LNCaP clone FGC (cell line): Measurements from ENCODE around the gene PACS2.

Experiments
- DNase-seq: peaks from one replicate; pipeline ENCODE4 v3.0.0-alpha.2; 2011; ENCODE audit warnings: low read depth
- H3K4me3 ChIP-seq: 2 replicates; pipeline ENCODE4 v1.5.1; 2011; ENCODE audit warnings: mild to moderate bottlenecking, low read depth, low read length, control low read depth
- TF ChIP-seq, protein P1 (sequence below): IDR thresholded peaks from 2 replicates; pipeline ENCODE4 v1.5.1; 2012; ENCODE audit warnings: mild to moderate bottlenecking; ENCODE audit not compliant: control insufficient read depth, insufficient read depth; ENCODE audit errors: extremely low read depth

The PACS2 gene

GRCh38 chr14:105389976-105390848 lies 75.7 kb downstream of the PACS2 start:
- TF ChIP-seq, protein P1, sequence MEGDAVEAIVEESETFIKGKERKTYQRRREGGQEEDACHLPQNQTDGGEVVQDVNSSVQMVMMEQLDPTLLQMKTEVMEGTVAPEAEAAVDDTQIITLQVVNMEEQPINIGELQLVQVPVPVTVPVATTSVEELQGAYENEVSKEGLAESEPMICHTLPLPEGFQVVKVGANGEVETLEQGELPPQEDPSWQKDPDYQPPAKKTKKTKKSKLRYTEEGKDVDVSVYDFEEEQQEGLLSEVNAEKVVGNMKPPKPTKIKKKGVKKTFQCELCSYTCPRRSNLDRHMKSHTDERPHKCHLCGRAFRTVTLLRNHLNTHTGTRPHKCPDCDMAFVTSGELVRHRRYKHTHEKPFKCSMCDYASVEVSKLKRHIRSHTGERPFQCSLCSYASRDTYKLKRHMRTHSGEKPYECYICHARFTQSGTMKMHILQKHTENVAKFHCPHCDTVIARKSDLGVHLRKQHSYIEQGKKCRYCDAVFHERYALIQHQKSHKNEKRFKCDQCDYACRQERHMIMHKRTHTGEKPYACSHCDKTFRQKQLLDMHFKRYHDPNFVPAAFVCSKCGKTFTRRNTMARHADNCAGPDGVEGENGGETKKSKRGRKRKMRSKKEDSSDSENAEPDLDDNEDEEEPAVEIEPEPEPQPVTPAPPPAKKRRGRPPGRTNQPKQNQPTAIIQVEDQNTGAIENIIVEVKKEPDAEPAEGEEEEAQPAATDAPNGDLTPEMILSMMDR = no peak

DNA sequence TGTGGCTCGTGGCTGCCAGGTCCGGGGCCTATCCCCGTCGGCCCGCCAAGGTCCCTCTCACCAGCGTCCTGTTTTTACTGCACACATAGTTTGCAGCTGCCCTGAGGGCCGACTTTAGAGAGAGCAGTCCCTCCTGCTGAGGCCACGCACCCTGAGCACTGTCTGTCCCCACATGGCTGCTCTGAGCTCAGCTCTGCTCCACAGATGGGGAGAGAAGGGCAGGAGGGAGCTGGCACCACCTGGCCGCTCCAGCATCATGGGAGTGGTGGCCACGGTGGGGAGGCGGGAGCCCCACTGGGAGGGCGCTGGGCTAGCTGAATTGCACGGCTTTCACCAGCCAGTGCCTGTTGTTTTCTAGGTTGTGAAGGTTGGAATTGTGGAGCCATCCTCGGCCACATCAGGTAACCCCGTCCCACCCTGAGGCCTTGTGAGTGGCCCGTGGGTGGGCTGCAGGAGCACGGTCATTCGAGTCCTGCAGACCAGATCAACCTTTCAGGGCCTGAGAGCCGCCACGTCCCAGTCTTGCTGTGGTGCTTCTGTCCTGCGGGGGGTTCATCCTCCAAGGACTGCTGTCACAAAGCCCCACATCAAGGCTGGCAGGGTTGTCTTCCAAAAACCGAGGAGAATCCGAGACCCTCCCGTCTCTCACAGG lies 76.4 kb downstream of the PACS2 start:
- TF ChIP-seq, protein P1 = no peak
- H3K4me3 ChIP-seq = no peak overlapping the region
- DNase-seq = no peak

More at GRCh38 chr14:105389976-105390848, 75.7 kb downstream of the PACS2 start:
- no peak overlapping the region for H3K4me3 ChIP-seq
- DNase-seq = no peak

GRCh38 chr14:105391541-105391940 lies 77.0 kb downstream of the PACS2 start:
- H3K4me3 ChIP-seq = no peak overlapping the region
- TF ChIP-seq, protein P1 = no peak
- DNase-seq = no peak

- TF ChIP-seq, protein P1 = no peak
- no peak for DNase-seq
- H3K4me3 ChIP-seq = no peak overlapping the region
Observed at GRCh38 chr14:105392131-105393090, 77.9 kb downstream of the PACS2 start.

- no peak for DNase-seq
- TF ChIP-seq, protein P1 = no peak
- H3K4me3 ChIP-seq = no peak overlapping the region
Observed at GRCh38 chr14:105393151-105393550, 78.6 kb downstream of the PACS2 start.

GRCh38 chr14:105394714-105395537 lies 80.4 kb downstream of the PACS2 start:
- no peak overlapping the region for H3K4me3 ChIP-seq
- DNase-seq = no peak
- TF ChIP-seq, protein P1 = no peak
